DOHH2 (cell line): Measurements from ENCODE around the gene SDCCAG8.

ENCODE experiments used
- CTCF ChIP-seq: fragments of 200-600 bp; sonication (generic); IDR thresholded peaks from one replicate; pipeline ENCODE4 v1.5.1; 2014; ENCODE audit warnings: antibody characterized with exemption, mild to moderate bottlenecking, low read depth, low read length; ENCODE audit not compliant: poor library complexity, severe bottlenecking
- EZH2phosphoT487 ChIP-seq: fragments of 200-600 bp; sonication (generic); IDR thresholded peaks from 2 replicates; pipeline ENCODE4 v1.6.1; 2017; ENCODE audit warnings: borderline replicate concordance, mild to moderate bottlenecking, antibody characterized with exemption, low read length, moderate library complexity, mixed read lengths

- TF ChIP-seq CTCF (no peak), EZH2phosphoT487 (no peak)
Observed at GRCh38 chr1:243390162-243390791, 134.4 kb downstream of the SDCCAG8 start.
